Type B pancreatic cell (in vitro differentiated cells): ENCODE results near the gene SAMD13. TPM values are rescaled to one million over a fixed set of nuclear protein-coding genes. Genes with fewer than 3 reads are reported as not detected.

Experiments
- DNase-seq: peaks from one replicate; pipeline ENCODE4 v3.0.0; 2021; ENCODE audit warnings: mixed read lengths; ENCODE audit not compliant: unreplicated experiment; ENCODE audit errors: extremely low spot score
- H3K27ac Mint-ChIP-seq: 2 replicates; pipeline ENCODE4 v1.8.0; 2021; ENCODE audit warnings: mild to moderate bottlenecking, mixed read lengths
- H3K27me3 Mint-ChIP-seq: 2 replicates; pipeline ENCODE4 v1.8.0; 2021; ENCODE audit warnings: mixed read lengths
- H3K36me3 Mint-ChIP-seq: 2 replicates; pipeline ENCODE4 v1.8.0; 2021; ENCODE audit warnings: mixed read lengths
- H3K4me1 Mint-ChIP-seq: one replicate; pipeline ENCODE4 v1.8.0; 2021; ENCODE audit warnings: mixed read lengths; ENCODE audit not compliant: unreplicated experiment
- H3K4me3 Mint-ChIP-seq: 2 replicates; pipeline ENCODE4 v1.8.0; 2021; ENCODE audit warnings: mild to moderate bottlenecking, mixed read lengths
- H3K9me3 Mint-ChIP-seq: 2 replicates; pipeline ENCODE4 v1.8.0; 2021; ENCODE audit warnings: mixed read lengths
- total RNA-seq: library from RNA; stranded (reverse); gene quantifications from 2 replicates; pipeline ENCODE4 v1.2.1, GENCODE V29; 2021; ENCODE audit warnings: low replicate concordance
- TF ChIP-seq, protein P1 (sequence below): fragments of 200-600 bp; sonication (generic); conservative IDR thresholded peaks from 2 replicates; pipeline ENCODE4 v1.5.0; 2021; ENCODE audit warnings: antibody characterized with exemption, mild to moderate bottlenecking

Gene SAMD13
- total RNA-seq, 1 donor from 2014 or later = 6.0 TPM

DNA sequence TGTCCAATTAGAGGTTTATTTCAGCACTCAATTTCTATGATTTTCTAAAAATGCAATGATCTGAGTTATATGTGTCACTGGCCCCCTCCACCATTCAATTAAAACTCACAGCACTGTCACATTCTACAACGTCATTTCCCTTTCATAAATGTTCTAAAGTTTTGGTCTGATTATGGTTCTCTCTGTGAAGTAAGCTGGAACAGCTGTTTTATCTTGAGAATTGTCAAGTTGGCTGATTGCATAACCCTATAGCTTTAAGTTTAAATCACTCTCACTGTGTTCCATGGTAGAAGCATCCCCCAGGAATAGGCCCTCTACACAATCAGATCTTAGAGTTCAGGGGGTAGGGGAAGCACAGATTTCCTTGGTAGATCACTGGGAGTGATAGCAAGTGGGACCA is 55.4 kb downstream of the SAMD13 start:
- TF ChIP-seq, protein P1, sequence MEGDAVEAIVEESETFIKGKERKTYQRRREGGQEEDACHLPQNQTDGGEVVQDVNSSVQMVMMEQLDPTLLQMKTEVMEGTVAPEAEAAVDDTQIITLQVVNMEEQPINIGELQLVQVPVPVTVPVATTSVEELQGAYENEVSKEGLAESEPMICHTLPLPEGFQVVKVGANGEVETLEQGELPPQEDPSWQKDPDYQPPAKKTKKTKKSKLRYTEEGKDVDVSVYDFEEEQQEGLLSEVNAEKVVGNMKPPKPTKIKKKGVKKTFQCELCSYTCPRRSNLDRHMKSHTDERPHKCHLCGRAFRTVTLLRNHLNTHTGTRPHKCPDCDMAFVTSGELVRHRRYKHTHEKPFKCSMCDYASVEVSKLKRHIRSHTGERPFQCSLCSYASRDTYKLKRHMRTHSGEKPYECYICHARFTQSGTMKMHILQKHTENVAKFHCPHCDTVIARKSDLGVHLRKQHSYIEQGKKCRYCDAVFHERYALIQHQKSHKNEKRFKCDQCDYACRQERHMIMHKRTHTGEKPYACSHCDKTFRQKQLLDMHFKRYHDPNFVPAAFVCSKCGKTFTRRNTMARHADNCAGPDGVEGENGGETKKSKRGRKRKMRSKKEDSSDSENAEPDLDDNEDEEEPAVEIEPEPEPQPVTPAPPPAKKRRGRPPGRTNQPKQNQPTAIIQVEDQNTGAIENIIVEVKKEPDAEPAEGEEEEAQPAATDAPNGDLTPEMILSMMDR = no peak
- Mint-ChIP-seq H3K4me3 (no peak overlapping the region), H3K36me3 (no peaks in the 10 kb centered on the region), H3K9me3 (peaks cover 8% of the 10 kb centered on the region), H3K27me3 (no peaks in the 10 kb centered on the region), H3K4me1 (peaks cover 18% of the 10 kb centered on the region), H3K27ac (no peak overlapping the region)
- DNase-seq = no peak

DNA sequence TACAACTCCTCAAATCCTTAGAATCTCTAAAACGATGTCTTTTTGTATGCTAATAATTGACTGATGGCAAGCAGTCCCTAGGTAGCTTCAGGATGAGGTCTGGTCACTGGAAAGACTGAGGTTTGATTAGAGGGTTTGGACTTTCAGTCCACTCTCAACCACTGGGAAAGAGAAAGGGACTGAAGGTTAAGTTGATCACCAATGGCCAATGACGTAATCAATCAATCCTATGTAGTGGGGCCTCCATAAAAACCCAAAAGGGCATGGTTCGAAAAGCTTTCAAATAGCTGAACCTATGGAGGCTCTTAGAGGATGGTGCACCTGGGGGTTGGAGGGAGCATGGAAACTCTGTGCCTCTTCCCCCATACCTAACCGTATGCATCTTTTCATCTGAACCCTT is 57.2 kb downstream of the SAMD13 start:
- Mint-ChIP-seq H3K27me3 (no peaks in the 10 kb centered on the region), H3K27ac (no peak overlapping the region), H3K4me3 (no peak overlapping the region), H3K36me3 (no peaks in the 10 kb centered on the region), H3K4me1 (peaks cover 7% of the 10 kb centered on the region), H3K9me3 (peaks cover 7% of the 10 kb centered on the region)
- TF ChIP-seq, protein P1 = no peak
- no peak for DNase-seq

DNA sequence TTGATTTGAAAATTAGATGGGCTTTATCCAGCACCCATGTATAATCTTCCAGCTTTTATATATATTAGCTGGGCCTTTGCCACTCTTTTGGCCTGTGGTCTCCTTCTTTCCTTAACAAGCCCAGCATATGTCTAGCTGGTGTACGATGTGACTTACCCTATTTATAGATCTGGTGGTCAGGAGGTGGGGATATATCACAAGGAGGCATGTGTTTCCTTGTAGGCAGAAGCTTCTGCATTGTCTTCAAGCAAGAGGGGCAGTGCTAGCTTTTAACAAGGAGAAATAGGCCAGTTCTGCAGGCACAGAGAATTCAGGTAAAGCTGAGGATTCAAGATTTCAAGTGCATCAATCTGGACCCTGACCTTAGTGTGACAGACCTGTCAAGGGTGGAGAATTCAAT is 58.8 kb downstream of the SAMD13 start:
- no peaks in the 10 kb centered on the region for H3K36me3 Mint-ChIP-seq
- DNase-seq = no peak
- no peak overlapping the region for H3K4me3 Mint-ChIP-seq
- no peaks in the 10 kb centered on the region for H3K9me3 Mint-ChIP-seq
- no peaks in the 10 kb centered on the region for H3K27me3 Mint-ChIP-seq
- TF ChIP-seq, protein P1 = no peak
- H3K27ac Mint-ChIP-seq = no peak overlapping the region
- H3K4me1 Mint-ChIP-seq = peaks cover under 1% of the 10 kb centered on the region

DNA sequence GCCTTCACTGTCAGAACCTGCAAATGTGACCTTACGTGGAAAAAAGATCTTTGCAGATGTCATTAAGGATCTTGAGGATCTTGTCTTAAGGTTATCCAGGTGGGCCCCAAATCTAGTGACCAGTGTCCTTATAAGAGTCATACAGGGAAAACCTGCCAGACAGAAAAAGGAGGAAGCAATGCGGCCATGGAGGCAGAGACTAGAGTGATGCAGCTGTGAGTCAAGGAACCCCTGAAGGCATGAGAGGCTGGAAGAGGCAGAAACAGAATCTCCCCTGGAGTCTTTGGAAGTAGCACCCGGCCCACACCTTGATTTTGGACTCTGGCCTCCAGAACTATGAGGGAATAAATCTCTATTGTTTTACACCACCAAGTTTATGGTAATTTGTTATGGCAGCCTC is 60.3 kb downstream of the SAMD13 start:
- H3K4me3 Mint-ChIP-seq = no peak overlapping the region
- no peaks in the 10 kb centered on the region for H3K27me3 Mint-ChIP-seq
- no peaks in the 10 kb centered on the region for H3K36me3 Mint-ChIP-seq
- no peaks in the 10 kb centered on the region for H3K9me3 Mint-ChIP-seq
- H3K27ac Mint-ChIP-seq = no peak overlapping the region
- peaks cover 8% of the 10 kb centered on the region for H3K4me1 Mint-ChIP-seq
- DNase-seq = no peak
- TF ChIP-seq, protein P1 = no peak

GRCh38 chr1:84363019-84363418 is 61.5 kb downstream of the SAMD13 start:
- Mint-ChIP-seq H3K9me3 (peaks cover 5% of the 10 kb centered on the region), H3K27ac (no peak overlapping the region), H3K4me1 (peaks cover 8% of the 10 kb centered on the region), H3K36me3 (no peaks in the 10 kb centered on the region), H3K4me3 (no peak overlapping the region), H3K27me3 (no peaks in the 10 kb centered on the region)
- no peak for DNase-seq
- TF ChIP-seq, protein P1 = no peak

DNA sequence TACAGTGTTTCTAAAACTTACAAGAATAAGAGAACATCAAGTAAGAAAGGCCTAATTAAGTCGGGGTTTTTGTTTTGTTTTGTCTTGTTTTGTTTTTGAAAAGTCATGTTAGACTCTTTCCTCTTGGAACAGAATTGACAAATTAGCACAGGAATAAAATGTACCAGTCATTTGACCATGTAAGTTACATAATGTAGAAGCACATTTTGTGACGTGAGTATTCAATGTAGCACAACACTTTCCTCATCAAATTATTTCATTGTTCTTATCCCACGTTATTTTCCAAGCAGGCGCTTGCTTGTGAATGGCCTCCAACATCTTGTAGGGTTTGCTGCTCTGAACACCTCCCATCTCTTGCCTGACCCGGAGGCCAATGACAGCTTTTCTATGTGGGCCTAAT is 62.1 kb downstream of the SAMD13 start:
- Mint-ChIP-seq H3K27me3 (no peaks in the 10 kb centered on the region), H3K27ac (no peak overlapping the region), H3K4me3 (no peak overlapping the region), H3K36me3 (no peaks in the 10 kb centered on the region), H3K4me1 (peaks cover 8% of the 10 kb centered on the region), H3K9me3 (peaks cover 6% of the 10 kb centered on the region)
- TF ChIP-seq, protein P1 = no peak
- DNase-seq = no peak
